ENCODE data around the gene SCFD2. TPM values are rescaled to one million over a fixed set of nuclear protein-coding genes. Genes with fewer than 3 reads are reported as not detected.
"Not testable (repeated sequence)": the region's sequence is repeated elsewhere in the genome, so short reads cannot be mapped to it uniquely, and the experiment has no call there.

Gene SCFD2
- 13.5 and 16.9 TPM in 2 replicates for total RNA-seq (2014; rRNA removed; shearing (Covaris generic))

DNA sequence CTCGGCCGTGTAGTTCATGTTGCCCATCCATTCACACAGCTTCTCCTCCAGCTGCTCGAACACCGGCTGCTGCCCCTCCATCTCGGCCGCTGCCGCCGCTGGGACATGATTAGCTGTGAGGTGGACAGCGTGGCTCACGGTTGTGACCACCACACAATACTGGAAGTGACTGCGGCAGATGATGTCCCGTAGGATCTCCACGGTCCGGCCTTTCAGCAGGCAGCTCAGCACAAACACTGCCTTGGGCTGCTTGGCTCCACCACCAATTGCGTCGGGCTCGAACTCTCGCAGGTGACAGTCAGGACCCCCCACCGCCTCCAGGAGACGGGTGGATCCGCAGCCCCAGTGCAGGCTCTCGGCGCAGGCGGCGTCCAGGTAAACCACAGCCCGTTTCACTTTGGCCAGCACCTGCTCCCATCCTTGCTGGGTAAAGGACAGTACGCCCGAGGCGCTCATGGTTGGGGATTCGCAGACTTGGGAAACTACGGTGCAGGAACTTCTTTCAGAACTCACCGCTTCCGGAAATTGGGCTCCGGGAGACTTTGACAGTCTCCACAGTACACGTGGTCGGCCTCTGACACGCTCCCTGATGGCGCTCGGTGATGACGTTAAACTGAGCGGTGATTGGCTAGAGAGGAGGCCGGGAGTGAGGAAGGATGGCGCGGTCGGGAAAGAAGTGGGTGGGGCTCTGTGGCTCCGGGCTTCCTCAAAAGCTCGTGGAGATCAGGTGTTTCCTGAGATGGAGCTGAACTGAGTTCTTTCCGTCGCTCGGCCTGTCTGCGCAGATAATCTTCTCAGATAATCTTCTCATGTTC is at the start of gene SCFD2:
Gene SCFD2 (minus strand): TSS at position 576 of the 815 bp plus-strand sequence.
- peak within 1 kb of the TSS; percentile 86 for H3K4me3 ChIP-seq (ENCODE audit: insufficient read depth, low read depth, low read length)
- DNase-seq = peak; percentile 93
- peaks cover 2% of the 10 kb centered on the region; the same call in 1 of the 2 replicates for H3K27me3 ChIP-seq (ENCODE audit: control insufficient read depth, insufficient read depth, low read length)
- no peaks in the 10 kb centered on the region for H3K36me3 ChIP-seq (replicated peaks; ENCODE audit: control insufficient read depth, insufficient read depth, low read length)

DNA sequence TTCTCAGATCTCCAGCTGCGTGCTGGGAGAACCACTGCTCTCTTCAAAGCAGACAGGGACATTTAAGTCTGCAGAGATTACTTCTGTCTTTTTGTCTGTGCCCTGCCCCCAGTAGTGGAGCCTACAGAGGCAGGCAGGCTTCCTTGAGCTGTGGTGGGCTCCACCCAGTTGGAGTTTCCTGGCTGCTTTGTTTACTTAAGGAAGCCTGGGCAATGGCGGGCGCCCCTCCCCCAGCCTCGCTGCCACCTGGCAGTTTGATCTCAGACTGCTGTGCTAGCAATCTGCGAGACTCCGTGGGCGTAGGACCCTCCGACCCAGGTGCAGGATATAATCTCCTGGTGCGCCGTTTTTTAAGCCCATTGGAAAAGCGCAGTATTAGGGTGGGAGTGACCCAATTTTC is 43.6 kb upstream of the SCFD2 start:
- not testable (repeated sequence) for H3K27me3 ChIP-seq (ENCODE audit: control insufficient read depth, insufficient read depth, low read length); H3K36me3 ChIP-seq (replicated peaks; ENCODE audit: control insufficient read depth, insufficient read depth, low read length); H3K4me3 ChIP-seq (ENCODE audit: insufficient read depth, low read depth, low read length); DNase-seq

DNA sequence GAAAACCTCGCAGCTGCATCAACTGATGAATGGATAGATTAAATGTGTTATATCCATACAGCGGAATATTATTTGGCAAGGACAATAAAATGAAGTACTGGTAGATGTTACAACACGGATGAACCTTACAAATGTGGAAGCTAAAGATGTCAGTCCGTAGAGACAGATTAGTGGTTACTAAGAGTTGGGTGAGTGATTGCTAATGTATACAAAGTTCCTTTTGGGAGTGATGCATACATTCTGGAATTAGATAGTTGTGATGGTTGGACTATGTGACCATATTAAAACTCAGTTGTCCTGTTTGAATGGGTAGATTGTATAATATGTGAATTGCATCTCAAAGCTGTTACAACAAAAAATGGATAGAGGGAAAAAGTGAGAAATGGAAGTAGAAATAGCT is 14.4 kb upstream of the SCFD2 start:
- H3K4me3 ChIP-seq (ENCODE audit: insufficient read depth, low read depth, low read length) = no peak overlapping the region
- no peak for DNase-seq
- no peaks in the 10 kb centered on the region for H3K27me3 ChIP-seq (ENCODE audit: control insufficient read depth, insufficient read depth, low read length)
- peaks cover 2% of the 10 kb centered on the region; the same call in 1 of the 2 replicates for H3K36me3 ChIP-seq (replicated peaks; ENCODE audit: control insufficient read depth, insufficient read depth, low read length)

DNA sequence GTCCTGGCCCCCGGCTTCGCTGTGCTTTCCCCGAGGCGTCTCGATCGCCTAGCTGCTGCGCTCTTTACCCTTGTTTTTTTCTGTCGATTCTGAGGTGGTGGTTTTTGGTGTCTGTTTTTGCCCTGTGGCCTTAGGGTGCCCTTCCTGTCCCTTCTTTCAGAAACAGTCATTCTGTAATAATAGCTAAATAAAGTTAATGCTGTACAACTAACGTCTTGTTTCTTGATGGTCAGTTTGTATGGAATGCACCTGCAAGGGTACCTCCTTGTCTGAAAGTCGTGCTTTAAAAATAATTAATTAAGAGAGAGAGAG is 12.3 kb upstream of the SCFD2 start:
- Histone ChIP-seq H3K27me3 (ENCODE audit: control insufficient read depth, insufficient read depth, low read length) (no peaks in the 10 kb centered on the region), H3K4me3 (ENCODE audit: insufficient read depth, low read depth, low read length) (peak overlapping the region; percentile 92), H3K36me3 (replicated peaks; ENCODE audit: control insufficient read depth, insufficient read depth, low read length) (no peaks in the 10 kb centered on the region; the same call in 1 of the 2 replicates)
- DNase-seq = no peak

DNA sequence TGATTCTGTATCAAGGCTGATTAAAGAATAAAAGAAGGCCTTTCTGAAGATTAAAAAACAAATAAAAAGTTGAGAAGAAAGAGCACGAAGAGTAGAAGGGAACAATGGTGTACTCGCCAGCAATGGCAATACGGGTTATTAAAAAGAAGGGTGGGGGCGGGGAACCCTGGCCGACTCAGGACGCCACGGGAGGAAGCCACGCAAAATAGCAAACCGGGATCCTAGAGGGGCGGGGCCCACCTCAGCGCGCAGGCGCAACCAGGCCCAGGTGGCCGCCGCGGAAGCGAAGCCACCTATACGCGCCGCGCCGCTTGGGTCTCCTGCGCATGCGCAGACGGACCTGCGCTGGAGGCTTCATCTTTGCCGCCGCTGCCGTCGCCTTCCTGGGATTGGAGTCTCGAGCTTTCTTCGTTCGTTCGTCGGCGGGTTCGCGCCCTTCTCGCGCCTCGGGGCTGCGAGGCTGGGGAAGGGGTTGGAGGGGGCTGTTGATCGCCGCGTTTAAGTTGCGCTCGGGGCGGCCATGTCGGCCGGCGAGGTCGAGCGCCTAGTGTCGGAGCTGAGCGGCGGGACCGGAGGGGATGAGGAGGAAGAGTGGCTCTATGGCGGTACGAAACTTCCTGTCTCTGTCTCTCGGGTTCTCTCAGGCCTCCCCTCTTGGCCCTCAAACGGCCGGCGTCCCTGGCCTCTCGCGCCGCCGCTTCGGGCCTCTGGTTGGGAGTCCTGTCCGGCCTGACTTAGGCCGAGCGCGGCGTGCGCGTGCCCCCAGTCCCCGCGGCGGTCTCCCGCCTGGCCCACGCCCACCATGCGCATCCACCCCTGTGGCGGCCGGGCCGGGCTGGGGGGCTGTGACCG is 11.7 kb upstream of the SCFD2 start, which contains the start of gene FIP1L1:
Gene FIP1L1 (plus strand): TSS at position 323 of the 852 bp plus-strand sequence. CDS start 198 bp downstream, at position 521.
- Histone ChIP-seq H3K4me3 (ENCODE audit: insufficient read depth, low read depth, low read length) (peak within 1 kb of the TSS; percentile 92), H3K36me3 (replicated peaks; ENCODE audit: control insufficient read depth, insufficient read depth, low read length) (no peaks in the 10 kb centered on the region), H3K27me3 (ENCODE audit: control insufficient read depth, insufficient read depth, low read length) (no peaks in the 10 kb centered on the region)
- peak; percentile 96 for DNase-seq

DNA sequence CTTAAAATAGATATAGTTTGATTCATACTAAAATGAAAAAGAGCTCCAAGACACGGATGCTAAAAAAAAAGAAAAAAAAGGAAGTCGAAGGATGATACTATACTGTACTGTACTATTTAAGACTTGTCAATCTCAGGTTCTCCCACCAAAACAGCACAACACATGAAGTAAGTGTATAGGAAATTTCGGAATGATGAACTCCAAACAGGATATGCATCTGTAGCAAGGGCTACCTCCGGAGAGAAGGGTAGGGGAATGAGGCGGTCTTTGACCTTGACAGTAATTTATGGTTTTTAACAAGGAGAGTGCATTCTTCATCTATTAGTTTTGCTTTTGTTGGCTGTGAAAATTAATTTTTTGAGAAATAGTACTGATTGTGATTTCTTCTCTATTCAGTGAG is 11.0 kb upstream of the SCFD2 start:
- Histone ChIP-seq H3K27me3 (ENCODE audit: control insufficient read depth, insufficient read depth, low read length) (no peaks in the 10 kb centered on the region), H3K36me3 (replicated peaks; ENCODE audit: control insufficient read depth, insufficient read depth, low read length) (no peaks in the 10 kb centered on the region), H3K4me3 (ENCODE audit: insufficient read depth, low read depth, low read length) (peak overlapping the region; percentile 92)
- DNase-seq = no peak

DNA sequence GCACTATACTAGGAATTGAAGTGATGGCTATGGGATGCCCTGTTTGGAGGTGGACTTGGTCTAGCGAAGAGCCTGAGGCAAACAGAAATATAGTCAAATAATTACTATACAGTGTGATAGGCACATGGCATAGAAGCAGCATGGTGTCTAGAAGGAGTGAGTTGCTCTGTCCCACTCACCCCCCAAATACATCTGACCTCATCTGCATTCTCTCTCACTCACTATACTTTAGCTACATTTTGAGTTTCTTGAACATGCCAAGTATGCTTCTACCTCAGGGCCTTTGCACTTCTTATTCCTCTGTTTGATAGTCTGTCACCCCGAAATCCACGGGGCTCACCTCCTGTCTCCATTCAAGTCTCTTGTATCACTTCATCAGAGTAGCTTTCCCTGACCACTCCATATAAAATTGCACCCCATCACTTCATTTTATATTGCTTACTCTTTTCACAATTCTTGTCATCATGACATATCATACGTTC is 9.0 kb upstream of the SCFD2 start:
- H3K4me3 ChIP-seq (ENCODE audit: insufficient read depth, low read depth, low read length) = no peak overlapping the region
- DNase-seq = no peak
- H3K36me3 ChIP-seq (replicated peaks; ENCODE audit: control insufficient read depth, insufficient read depth, low read length) = no peaks in the 10 kb centered on the region
- H3K27me3 ChIP-seq (ENCODE audit: control insufficient read depth, insufficient read depth, low read length) = peaks cover 3% of the 10 kb centered on the region

DNA sequence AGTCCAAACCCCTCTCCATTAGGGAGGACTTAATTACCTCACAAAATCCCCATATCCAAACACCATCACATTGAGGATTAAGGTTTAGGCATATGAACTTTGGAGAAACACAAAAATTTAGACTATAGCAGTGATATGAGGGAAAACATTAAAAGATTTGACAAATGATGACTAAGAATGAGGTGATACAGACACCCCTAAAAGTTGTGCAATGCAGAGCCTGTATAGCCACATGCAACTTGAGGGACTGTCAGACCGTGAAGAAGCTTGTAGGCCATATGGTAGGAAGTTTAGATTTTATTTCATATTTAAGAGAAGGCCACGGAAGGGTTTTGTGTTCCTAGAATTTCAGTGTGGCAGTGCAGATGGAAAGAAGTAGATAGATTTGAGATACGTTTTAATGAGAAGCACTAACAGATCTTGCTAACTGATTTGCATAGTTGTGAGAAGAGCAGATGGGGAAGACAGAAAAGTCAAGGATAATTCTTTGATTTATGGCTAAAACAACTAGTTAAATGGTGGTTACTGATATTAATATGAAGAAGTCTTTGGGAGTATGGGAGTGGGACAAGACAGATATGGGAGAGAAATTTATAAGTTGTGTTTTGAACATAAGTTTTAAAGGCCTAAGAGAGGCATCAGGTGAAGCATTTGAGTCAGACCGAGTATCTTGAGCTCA is 6.1 kb upstream of the SCFD2 start:
- Histone ChIP-seq H3K27me3 (ENCODE audit: control insufficient read depth, insufficient read depth, low read length) (peaks cover 5% of the 10 kb centered on the region), H3K36me3 (replicated peaks; ENCODE audit: control insufficient read depth, insufficient read depth, low read length) (no peaks in the 10 kb centered on the region), H3K4me3 (ENCODE audit: insufficient read depth, low read depth, low read length) (no peak overlapping the region)
- DNase-seq = no peak

DNA sequence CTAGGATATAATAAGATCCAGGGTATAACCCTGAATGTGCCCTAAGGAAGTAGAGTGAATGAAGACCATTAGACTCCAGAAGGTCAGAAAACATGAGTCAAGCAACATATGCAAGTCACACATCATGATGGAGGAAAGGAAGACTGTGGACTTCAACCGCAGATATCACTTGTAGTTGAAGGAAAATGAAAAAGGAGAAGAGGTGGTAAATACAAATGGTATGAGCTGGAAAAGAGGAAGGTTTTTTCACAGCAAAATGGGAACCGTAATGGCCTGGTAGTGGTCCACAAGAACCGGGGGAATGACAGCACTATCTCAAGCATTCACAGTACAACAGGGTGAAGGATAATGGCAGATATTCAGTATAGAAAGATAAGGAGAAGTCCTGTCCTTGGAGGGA is 5.2 kb upstream of the SCFD2 start:
- DNase-seq = no peak
- Histone ChIP-seq H3K4me3 (ENCODE audit: insufficient read depth, low read depth, low read length) (no peak overlapping the region), H3K27me3 (ENCODE audit: control insufficient read depth, insufficient read depth, low read length) (peaks cover 5% of the 10 kb centered on the region), H3K36me3 (replicated peaks; ENCODE audit: control insufficient read depth, insufficient read depth, low read length) (no peaks in the 10 kb centered on the region)

DNA sequence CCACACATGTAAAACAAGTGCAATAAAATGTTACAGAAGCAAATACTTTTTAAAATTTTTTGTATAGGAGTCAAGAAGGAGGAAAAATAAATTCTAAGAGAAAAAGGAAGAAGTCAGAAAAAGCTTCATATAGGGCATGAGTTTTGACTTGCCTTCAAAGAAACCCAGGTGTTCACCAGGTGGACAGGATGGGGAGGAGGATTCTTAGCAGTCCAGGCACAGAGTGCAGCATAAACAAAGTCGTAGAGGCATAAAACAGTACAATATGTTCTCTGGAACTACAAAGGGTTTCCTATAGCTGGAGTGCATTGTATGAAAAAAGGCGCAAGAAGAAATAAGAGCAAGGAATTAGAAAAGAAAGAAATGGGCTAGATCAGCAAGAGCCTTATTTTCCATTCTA is 1.9 kb upstream of the SCFD2 start:
- Histone ChIP-seq H3K36me3 (replicated peaks; ENCODE audit: control insufficient read depth, insufficient read depth, low read length) (no peaks in the 10 kb centered on the region), H3K27me3 (ENCODE audit: control insufficient read depth, insufficient read depth, low read length) (peaks cover 5% of the 10 kb centered on the region), H3K4me3 (ENCODE audit: insufficient read depth, low read depth, low read length) (no peak overlapping the region)
- DNase-seq = no peak

DNA sequence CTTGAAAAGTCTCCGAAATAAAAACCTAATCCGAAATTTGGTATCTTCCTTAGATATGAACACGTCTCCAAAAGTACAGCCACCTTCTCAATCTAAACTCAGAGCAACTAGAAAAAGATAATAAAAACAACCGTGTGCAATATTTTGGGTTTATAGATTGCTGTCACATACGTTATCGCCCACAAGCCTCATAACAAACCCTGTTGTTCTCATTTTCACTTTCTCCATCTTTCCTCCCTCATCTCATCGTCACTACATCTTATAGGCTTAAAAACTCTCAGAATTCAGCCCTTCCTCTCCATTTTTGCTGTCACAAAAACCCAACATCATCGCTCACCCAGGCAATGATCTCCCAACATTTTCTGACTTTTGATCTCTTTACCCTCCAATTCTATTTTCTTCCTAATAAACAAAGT is 448 bp upstream of the SCFD2 start:
- DNase-seq = no peak

DNA sequence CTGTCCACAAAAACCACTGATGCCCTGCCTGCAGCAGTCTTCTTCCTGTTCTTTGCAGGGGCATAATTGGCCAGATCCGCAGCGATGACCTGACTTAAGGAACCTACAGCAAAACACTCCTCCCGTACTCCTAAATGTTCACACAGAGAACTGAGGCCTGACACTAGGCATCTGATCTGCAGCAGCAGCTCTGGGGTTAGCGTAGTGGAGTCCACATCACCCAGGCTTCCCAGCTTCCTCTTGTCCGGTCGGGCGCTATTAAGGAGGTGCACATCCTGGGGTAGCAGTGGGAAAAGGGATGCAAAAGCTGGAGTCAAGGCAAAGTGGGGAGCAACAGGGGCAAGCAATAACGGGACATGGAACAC is 758 bp downstream of the SCFD2 start:
- Histone ChIP-seq H3K4me3 (ENCODE audit: insufficient read depth, low read depth, low read length) (peak overlapping the region; percentile 86), H3K27me3 (ENCODE audit: control insufficient read depth, insufficient read depth, low read length) (peaks cover 2% of the 10 kb centered on the region; the same call in 1 of the 2 replicates), H3K36me3 (replicated peaks; ENCODE audit: control insufficient read depth, insufficient read depth, low read length) (no peaks in the 10 kb centered on the region)
- peak; percentile 46 for DNase-seq

More for the DNA sequence above, 448 bp upstream of the SCFD2 start:
- peak overlapping the region; percentile 86 for H3K4me3 ChIP-seq (ENCODE audit: insufficient read depth, low read depth, low read length)
- peaks cover 3% of the 10 kb centered on the region for H3K27me3 ChIP-seq (ENCODE audit: control insufficient read depth, insufficient read depth, low read length)
- no peaks in the 10 kb centered on the region for H3K36me3 ChIP-seq (replicated peaks; ENCODE audit: control insufficient read depth, insufficient read depth, low read length)

DNA sequence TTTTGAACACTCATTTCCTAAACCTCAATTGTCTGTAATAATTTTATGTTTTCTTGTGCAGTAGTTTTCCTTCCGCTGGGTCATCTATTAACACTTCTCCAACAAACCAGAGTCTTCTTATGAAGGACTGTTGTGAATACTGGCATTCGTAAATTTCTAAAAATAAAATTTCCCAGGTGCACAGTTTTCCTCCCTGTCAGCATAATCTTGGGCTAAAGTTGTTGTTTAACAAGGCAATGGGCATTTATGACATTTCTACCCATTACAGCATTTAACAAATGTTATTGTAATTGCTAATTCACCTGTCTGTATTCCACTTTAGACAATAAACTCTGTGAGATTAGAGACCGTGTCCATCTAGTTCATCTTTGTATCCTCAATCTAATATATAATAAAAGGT is 1.2 kb downstream of the SCFD2 start:
- Histone ChIP-seq H3K4me3 (ENCODE audit: insufficient read depth, low read depth, low read length) (peak overlapping the region; percentile 86; the same call in 1 of the 2 replicates), H3K36me3 (replicated peaks; ENCODE audit: control insufficient read depth, insufficient read depth, low read length) (no peaks in the 10 kb centered on the region), H3K27me3 (ENCODE audit: control insufficient read depth, insufficient read depth, low read length) (peaks cover 2% of the 10 kb centered on the region; the same call in 1 of the 2 replicates)
- no peak for DNase-seq

DNA sequence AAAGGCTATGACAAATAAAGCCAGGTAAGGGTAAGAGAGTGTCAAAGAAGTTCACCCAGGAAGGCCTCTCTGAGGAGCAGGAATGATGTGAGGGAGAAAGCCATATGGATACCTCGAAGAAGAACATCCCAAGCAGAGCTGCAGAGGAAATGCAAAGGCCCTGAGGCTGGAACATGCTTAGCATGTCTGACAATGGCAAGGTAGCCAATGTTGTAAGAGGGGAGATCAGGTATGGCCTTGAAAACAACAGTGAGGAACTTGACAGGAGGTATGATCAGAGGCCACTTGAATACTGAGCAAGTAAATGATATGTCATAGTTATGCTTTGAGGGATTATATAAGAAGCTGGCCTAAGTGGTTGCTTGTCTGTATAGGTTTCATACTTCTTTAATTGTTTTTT is 3.8 kb downstream of the SCFD2 start:
- no peak overlapping the region for H3K4me3 ChIP-seq (ENCODE audit: insufficient read depth, low read depth, low read length)
- no peaks in the 10 kb centered on the region for H3K36me3 ChIP-seq (replicated peaks; ENCODE audit: control insufficient read depth, insufficient read depth, low read length)
- DNase-seq = no peak
- no peaks in the 10 kb centered on the region for H3K27me3 ChIP-seq (ENCODE audit: control insufficient read depth, insufficient read depth, low read length)
